ENCODE data around the gene VOPP1.

DNA sequence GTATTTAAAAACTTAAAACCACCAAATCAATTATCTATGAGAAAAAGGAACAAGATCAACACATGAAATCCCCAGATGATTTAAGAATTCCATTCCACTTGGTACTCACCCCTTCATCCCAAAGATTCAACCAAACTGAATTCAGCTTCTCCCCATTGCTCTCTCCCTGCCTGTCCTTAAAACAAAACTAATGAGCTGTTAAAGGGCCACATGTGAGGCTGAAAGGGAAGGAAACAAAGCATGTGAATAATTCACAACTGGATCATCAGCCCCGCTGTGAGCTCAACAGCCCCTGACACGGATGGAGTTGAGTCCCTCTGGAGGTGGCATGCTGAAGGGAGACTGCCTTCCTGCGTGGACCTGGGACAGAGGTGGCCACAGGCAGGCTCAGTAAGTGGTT lies 32.9 kb downstream of the VOPP1 start:
- TF ChIP-seq, protein P1, sequence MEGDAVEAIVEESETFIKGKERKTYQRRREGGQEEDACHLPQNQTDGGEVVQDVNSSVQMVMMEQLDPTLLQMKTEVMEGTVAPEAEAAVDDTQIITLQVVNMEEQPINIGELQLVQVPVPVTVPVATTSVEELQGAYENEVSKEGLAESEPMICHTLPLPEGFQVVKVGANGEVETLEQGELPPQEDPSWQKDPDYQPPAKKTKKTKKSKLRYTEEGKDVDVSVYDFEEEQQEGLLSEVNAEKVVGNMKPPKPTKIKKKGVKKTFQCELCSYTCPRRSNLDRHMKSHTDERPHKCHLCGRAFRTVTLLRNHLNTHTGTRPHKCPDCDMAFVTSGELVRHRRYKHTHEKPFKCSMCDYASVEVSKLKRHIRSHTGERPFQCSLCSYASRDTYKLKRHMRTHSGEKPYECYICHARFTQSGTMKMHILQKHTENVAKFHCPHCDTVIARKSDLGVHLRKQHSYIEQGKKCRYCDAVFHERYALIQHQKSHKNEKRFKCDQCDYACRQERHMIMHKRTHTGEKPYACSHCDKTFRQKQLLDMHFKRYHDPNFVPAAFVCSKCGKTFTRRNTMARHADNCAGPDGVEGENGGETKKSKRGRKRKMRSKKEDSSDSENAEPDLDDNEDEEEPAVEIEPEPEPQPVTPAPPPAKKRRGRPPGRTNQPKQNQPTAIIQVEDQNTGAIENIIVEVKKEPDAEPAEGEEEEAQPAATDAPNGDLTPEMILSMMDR (IDR thresholded peaks at IDR 0.05; ENCODE audit: insufficient read depth, low read length, poor library complexity, severe bottlenecking), result no peak
- no peak for TF ChIP-seq EZH2phosphoT487 (conservative IDR thresholded peaks at IDR 0.05; ENCODE audit: low read length)
